Measurements from ENCODE around the gene SRA1. TPM values are rescaled to one million over a fixed set of nuclear protein-coding genes. Genes with fewer than 3 reads are reported as not detected.

The SRA1 gene
- total and polyA plus RNA-seq, 7 donors, result 17.8 to 48.3 (median 30.5) TPM

- DNase-seq, result peak; percentile 51
- no peaks in the 10 kb centered on the region for H3K9me3 ChIP-seq
- no peak overlapping the region for H3K4me3 ChIP-seq
- no peak for TF ChIP-seq POLR2AphosphoS5 (IDR thresholded peaks at IDR 0.05)
- no peak for TF ChIP-seq EP300 (IDR thresholded peaks at IDR 0.05)
- TF ChIP-seq CTCF (IDR thresholded peaks at IDR 0.05), result no peak
- TF ChIP-seq POLR2A (IDR thresholded peaks at IDR 0.05), result no peak
- H3K36me3 ChIP-seq, result peaks cover 5 to 30% (median 18%) of the 10 kb centered on the region in 4 donors
- peak overlapping the region; percentile 44 to 65 (median 55) for H3K27ac ChIP-seq
- H3K27me3 ChIP-seq, result no peaks in the 10 kb centered on the region
- H3K4me1 ChIP-seq, result peaks cover 0 to 50% (median 35%) of the 10 kb centered on the region in 4 donors
- WGBS, 2 donors, result 75 to 98% methylated on average over 2 of the region's 2 CpGs
- intact Hi-C loops (cut with DNase I), result no loop called here
Measured at GRCh38 chr5:140568443-140569063, 11.3 kb upstream of the SRA1 start.

- intact Hi-C loops (cut with DNase I), result no loop called here
- H3K9me3 ChIP-seq, result no peaks in the 10 kb centered on the region
- no peak overlapping the region for H3K4me3 ChIP-seq
- peaks cover 5 to 30% (median 18%) of the 10 kb centered on the region in 4 donors for H3K36me3 ChIP-seq
- DNase-seq, result peak; percentile 58
- no peak overlapping the region for H3K27ac ChIP-seq
- H3K27me3 ChIP-seq, result no peaks in the 10 kb centered on the region
- TF ChIP-seq POLR2AphosphoS5 (IDR thresholded peaks at IDR 0.05), result no peak
- no peak for TF ChIP-seq EP300 (IDR thresholded peaks at IDR 0.05)
- no peak for TF ChIP-seq CTCF (IDR thresholded peaks at IDR 0.05)
- no peak for TF ChIP-seq POLR2A (IDR thresholded peaks at IDR 0.05)
- peaks cover 0 to 57% (median 42%) of the 10 kb centered on the region in 4 donors for H3K4me1 ChIP-seq
- WGBS, 2 donors, result 96 to 98% methylated on average over 13 of the region's 13 CpGs
Measured at GRCh38 chr5:140567871-140568270, 10.6 kb upstream of the SRA1 start.

- TF ChIP-seq CTCF (IDR thresholded peaks at IDR 0.05), result no peak
- no peaks in the 10 kb centered on the region for H3K9me3 ChIP-seq
- no peak overlapping the region for H3K4me3 ChIP-seq
- 91 to 93% methylated on average over 22 of the region's 22 CpGs for WGBS, 2 donors
- peak overlapping the region in 1 of 4 donors; percentile 6 for H3K27ac ChIP-seq
- intact Hi-C loops (cut with DNase I), result no loop called here
- H3K36me3 ChIP-seq, result peaks cover 5 to 30% (median 18%) of the 10 kb centered on the region in 4 donors
- H3K4me1 ChIP-seq, result peaks cover 0 to 63% (median 47%) of the 10 kb centered on the region in 4 donors
- no peak for DNase-seq
- no peaks in the 10 kb centered on the region for H3K27me3 ChIP-seq
Measured at GRCh38 chr5:140567136-140567818, 10.0 kb upstream of the SRA1 start.

GRCh38 chr5:140566665-140567064 is 9.4 kb upstream of the SRA1 start:
- intact Hi-C loops (cut with DNase I), result no loop called here
- Histone ChIP-seq H3K27me3 (no peaks in the 10 kb centered on the region), H3K36me3 (peaks cover 5 to 36% (median 18%) of the 10 kb centered on the region in 4 donors), H3K9me3 (no peaks in the 10 kb centered on the region), H3K4me3 (no peak overlapping the region), H3K27ac (no peak overlapping the region), H3K4me1 (peaks cover 0 to 67% (median 51%) of the 10 kb centered on the region in 4 donors)
- DNase-seq, result no peak
- WGBS, 2 donors, result 92 to 97% methylated on average over 5 of the region's 5 CpGs
- TF ChIP-seq CTCF (IDR thresholded peaks at IDR 0.05) (no peak), POLR2A (IDR thresholded peaks at IDR 0.05) (no peak), POLR2AphosphoS5 (IDR thresholded peaks at IDR 0.05) (no peak), EP300 (IDR thresholded peaks at IDR 0.05) (no peak)
